GM19397 (cell line): ENCODE data around the gene CTAG2.
"Not testable (repeated sequence)": the region's sequence is repeated elsewhere in the genome, so short reads cannot be mapped to it uniquely, and the experiment has no call there.

Experiments
- ATAC-seq: cut with Tn5 transposase; IDR thresholded peaks from one replicate; pipeline ENCODE4 v1.9.1; 2021; ENCODE audit warnings: mild to moderate bottlenecking, moderate library complexity; ENCODE audit not compliant: unreplicated experiment

The CTAG2 gene

DNA sequence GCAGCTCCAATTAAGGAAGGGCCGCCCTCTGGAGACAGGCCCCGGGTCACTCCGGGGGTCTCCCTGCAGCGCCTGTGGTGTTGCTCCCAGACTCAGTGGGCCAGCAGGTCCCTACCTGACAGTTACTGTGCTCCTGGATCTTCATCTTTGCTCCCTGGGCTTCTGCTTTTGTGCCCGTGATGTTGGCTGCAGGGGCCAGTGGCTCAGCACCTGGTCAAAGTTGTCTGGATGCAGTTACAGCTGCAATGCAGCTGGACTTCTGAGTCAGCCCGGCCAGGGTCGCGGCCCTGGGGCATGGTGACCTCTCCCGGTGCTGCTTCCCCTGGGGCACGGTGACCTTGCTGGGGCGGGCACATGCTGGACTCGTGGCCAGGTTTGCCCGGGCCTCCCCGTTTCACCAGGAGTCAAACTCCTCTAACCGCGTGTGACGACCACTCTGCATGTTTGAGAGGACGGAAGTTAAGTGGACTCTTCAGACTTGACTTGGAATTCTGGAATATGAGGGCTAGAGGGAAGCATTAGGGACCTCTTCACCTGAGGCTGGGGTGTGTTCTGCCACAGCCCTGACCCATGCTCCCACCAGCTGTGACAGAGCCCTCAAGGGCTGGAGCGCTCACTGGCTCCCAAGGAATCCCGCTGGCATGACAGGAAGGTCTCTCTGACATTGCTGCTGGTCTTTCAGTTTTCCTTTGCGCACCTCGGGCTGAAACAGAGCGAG is 3.7 kb downstream of the CTAG2 start:
- ATAC-seq: no peak

DNA sequence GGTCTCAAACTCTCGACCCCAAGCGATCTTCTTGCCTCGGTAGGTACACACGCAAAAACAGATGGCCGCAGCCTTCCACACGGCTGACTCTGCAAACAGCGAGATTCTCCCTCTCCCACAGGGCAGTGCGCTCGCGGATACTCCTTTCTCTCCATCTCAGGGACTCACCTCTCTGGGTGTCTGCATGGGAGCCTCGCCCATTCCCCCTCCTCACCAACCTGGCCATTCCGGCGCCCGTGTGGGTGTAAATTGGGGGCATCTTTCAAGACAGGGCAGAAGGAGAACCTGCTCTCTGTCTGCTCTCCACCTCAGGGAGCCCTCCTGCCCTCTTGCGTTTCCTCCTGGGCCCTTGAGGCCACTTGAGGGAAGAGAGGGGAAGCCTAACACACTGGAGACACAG is 4.4 kb downstream of the CTAG2 start:
- no peak for ATAC-seq

- not testable (repeated sequence) for ATAC-seq
Observed at GRCh38 chrX:154645745-154646378, 7.5 kb downstream of the CTAG2 start.

- ATAC-seq: not testable (repeated sequence)
Observed at GRCh38 chrX:154643708-154644107, 9.7 kb downstream of the CTAG2 start.

DNA sequence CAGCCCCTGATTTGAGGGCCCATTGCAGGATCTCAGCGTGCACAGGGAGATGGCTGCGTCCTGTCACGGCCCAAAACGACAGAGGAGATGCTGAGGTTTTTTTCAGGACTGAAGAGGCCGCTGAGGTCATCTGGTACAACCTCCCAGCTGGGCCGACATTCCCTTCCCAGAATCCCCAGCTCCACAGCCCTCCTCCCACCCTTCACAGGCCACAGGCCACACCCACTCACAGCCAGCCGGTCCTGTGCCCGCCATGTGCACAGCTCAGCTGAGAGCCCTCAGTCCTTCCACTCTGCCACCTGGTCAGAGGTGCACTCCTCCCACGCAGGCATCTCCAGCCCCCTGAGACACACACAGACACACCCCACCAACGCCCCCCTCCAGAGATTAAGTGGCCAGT is 11.6 kb downstream of the CTAG2 start:
- not testable (repeated sequence) for ATAC-seq

GRCh38 chrX:154633661-154634060 is 19.7 kb downstream of the CTAG2 start:
- not testable (repeated sequence) for ATAC-seq

- ATAC-seq: not testable (repeated sequence)
Observed at GRCh38 chrX:154630949-154631348, 22.4 kb downstream of the CTAG2 start.

GRCh38 chrX:154628960-154629359 is 24.4 kb downstream of the CTAG2 start:
- ATAC-seq: not testable (repeated sequence)

DNA sequence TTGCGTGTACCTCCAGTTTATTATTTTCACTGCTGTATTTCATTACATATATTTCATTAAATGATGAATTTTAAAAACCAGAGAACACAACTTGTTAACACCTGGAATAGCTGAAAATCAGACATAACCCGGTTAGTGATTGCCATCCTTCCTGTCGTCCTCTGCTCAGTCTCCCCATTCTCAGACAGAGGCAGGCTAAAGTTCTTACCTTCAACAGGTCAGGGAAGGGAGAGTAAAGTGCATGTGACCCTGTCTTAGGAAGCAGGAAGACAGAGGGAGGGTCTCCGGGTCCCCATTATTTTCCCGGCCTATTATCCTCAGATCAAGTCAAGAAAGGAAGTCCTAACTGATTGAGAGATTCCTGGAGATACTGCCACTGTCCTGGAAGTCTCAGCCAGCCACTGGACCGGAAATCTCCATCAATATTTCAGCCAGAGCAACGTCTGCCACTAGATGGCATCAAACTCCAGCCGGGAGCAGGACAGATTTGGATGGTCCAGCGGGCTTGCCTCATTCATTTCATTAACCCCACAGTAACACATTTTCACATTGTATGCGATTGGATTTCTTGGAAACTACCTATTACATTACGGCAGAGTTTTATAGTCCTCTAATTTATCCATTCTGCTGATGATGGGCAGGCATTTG is 32.5 kb downstream of the CTAG2 start:
- not testable (repeated sequence) for ATAC-seq

DNA sequence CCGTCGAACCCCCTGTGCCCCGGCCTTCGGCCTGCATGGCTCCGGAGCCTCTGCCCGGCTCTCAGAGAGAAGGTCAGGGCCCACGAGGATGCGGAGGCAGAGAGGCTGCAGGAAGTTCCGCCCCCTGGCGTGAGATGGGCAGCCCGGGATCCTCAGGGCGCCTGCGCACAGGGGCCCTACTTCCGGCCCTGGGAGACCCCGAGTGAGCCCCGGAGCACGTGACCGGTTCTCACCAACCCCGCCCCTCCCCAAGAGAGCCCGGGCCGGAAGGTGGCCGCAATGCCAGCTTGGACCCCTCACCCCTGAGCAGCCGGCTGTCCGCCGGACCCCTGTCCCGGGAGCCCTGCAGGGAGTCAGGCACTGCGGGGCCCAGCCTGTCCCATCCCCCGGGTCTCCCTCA is 34.2 kb downstream of the CTAG2 start, which contains the start of gene CTAG1B:
Gene CTAG1B, minus strand, starts transcription at position 101 of the 400 bp plus-strand sequence. Its CDS starts 64 bp downstream, at position 37.
- ATAC-seq: not testable (repeated sequence)

DNA sequence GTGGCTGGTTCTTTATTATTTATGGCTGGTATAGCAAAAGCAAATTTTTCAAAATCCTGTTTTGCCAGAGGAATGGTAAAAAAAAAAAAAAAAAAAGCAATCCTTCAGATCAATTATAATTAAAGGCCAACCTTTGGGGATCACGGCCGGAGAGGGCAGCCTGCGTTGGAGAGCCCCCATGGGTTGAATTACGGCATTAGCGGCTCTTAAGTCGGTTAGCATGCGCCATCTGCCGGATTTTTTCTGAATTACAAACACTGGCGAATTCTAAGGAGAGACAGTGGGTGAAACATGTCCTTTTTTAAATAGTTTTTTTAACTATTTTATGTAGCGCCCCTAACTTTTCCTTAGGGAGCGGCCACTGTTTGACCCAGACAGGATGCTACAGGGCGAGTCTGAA is 39.8 kb downstream of the CTAG2 start:
- not testable (repeated sequence) for ATAC-seq

DNA sequence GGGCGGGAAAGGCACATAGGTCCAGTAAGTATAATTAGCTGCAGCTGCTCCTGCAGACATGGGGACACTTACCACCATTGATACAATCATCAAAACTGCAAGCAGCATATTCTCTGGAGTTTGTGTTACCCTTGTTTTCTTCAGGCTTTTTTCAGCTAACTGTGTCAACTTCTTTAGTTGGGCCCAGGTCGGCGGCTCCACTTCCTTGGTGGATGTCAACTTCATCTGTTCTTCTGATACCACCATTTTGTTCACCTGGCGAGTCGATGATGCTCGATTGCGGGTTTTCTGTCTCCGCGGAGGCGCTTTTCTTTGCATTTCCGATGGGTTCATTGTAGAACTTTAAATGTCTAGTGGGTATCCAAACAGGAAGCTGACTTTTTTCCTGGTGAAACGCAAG is 42.2 kb downstream of the CTAG2 start:
- ATAC-seq: not testable (repeated sequence)

DNA sequence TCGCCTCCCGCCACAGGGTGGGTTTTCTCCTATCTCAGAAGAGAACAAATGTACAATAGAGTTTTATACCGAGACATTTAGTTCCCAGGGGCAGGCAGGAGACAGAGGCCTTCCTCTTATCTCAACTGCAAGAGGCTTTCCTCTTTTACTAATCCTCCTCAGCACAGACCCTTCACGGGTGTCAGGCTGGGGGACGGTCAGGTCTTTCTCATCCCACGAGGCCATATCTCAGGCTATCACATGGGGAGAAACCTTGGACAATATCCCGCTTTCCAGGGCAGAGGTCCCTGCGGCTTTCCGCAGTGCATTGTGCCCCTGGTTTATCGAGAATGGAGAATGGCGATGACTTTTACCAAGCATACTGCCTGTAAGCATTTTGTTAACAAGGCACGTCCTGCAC is 44.6 kb downstream of the CTAG2 start:
- not testable (repeated sequence) for ATAC-seq

- not testable (repeated sequence) for ATAC-seq
Observed at GRCh38 chrX:154607976-154608375, 45.4 kb downstream of the CTAG2 start.

DNA sequence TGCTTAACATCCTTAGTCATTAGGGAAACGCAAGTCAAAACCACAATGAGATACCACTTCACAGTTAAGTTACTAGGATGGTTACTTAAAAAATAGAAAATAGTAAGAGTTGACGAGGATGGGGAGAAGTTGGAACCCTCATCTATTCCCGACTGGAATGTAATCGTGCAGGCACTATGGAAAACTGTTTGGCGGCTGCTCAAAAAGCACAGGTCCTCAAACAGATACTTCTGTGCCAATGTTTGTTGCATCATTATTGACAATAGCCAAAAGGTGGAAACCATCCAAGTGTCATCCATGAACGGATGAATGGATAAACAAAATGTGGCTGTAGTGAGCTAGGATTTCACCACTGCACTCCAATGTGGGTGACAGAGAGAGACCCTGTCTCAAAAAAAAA is 46.0 kb downstream of the CTAG2 start:
- no peak for ATAC-seq

DNA sequence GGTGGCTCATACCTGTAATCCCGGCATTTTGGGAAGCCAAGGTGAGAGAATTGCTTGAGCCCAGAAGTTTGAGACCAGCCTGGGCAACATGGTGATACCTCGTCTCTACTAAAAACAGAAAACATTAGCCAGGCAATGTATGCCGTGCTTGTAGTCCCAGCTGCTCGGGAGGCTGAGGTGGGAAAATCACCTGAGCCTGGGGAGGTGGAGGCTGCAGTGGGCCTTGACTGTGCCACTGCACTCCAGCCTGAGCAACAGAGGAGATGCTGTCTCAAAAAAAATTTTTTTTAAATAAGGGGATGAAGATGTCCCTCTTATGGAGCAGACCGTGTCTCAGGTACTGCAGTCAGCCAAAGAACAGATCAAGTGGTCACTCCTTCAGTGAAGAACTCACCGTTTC is 47.8 kb downstream of the CTAG2 start:
- ATAC-seq: no peak

GRCh38 chrX:154603438-154604430 is 49.6 kb downstream of the CTAG2 start:
- no peak for ATAC-seq

- ATAC-seq: no peak
Observed at GRCh38 chrX:154602766-154603437, 50.5 kb downstream of the CTAG2 start.

- ATAC-seq: no peak
Observed at GRCh38 chrX:154602226-154602625, 51.2 kb downstream of the CTAG2 start.
